HCT116 (cell line): ENCODE results near the gene SFXN5.
A peak's percentile ranks its signal among the peaks of the same experiment; 100 is the strongest.

ENCODE experiments used
- CTCF ChIP-seq, 3 experiments: fragments of 200-600 bp in 1 of 3; sonication (generic) in 1 of 3; IDR thresholded peaks in 2 of 3; conservative IDR thresholded peaks in 1 of 3; 2 replicates each; pipeline ENCODE4 v1.5.1; 2012 to 2017; ENCODE audit warnings: low read depth in 2 of 3, low read length in 2 of 3, antibody characterized with exemption in 1 of 3, borderline replicate concordance in 1 of 3, control low read depth in 1 of 3, mild to moderate bottlenecking in 1 of 3, mixed read lengths in 1 of 3, mixed run types in 1 of 3, moderate library complexity in 1 of 3; ENCODE audit not compliant: insufficient read depth in 1 of 3
- EZH2 ChIP-seq: fragments of 200-600 bp; sonication (generic); IDR thresholded peaks from 2 replicates; pipeline ENCODE4 v1.6.1; 2017; ENCODE audit warnings: antibody characterized with exemption, mixed run types
- JUND ChIP-seq: IDR thresholded peaks from 2 replicates; pipeline ENCODE4 v1.6.1; 2012
- POLR2A ChIP-seq: IDR thresholded peaks from 2 replicates; pipeline ENCODE4 v1.7.0; 2011; ENCODE audit warnings: borderline replicate concordance; ENCODE audit not compliant: insufficient read depth, insufficient read length; ENCODE audit errors: extremely low read depth
- POLR2AphosphoS5 ChIP-seq: IDR thresholded peaks from 2 replicates; pipeline ENCODE4 v1.6.1; 2011; ENCODE audit warnings: mild to moderate bottlenecking, low read depth, low read length, moderate library complexity
- RAD21 ChIP-seq: IDR thresholded peaks from 2 replicates; pipeline ENCODE4 v1.6.1; 2012; ENCODE audit warnings: low read depth, mild to moderate bottlenecking
- ZBTB33 ChIP-seq: IDR thresholded peaks from 2 replicates; pipeline ENCODE4 v1.6.1; 2011; ENCODE audit warnings: mild to moderate bottlenecking, low read length, moderate library complexity; ENCODE audit not compliant: insufficient replicate concordance; ENCODE audit errors: extremely low read depth
- TF ChIP-seq, protein P1 (sequence below): IDR thresholded peaks from 2 replicates; pipeline ENCODE4 v1.6.1; 2012

GRCh38 chr2:73071360-73072128 is at the start of gene SFXN5:
- TF ChIP-seq EZH2 (no peak), CTCF (IDR thresholded peaks at IDR 0.05 in 2 of 3, conservative IDR thresholded peaks at IDR 0.05 in 1 of 3; ENCODE audit: borderline replicate concordance in 1 of 3, insufficient read depth in 1 of 3, low read depth in 2 of 3, low read length in 2 of 3) (0 out of 6 replicates have a peak, but pooled peaks of 1 of the 3 experiments have one; percentile 2), ZBTB33 (peak; percentile 62), JUND (no peak), RAD21 (no peak), POLR2A (peak; percentile 16), POLR2AphosphoS5 (peak; percentile 74)
- TF ChIP-seq, protein P1, sequence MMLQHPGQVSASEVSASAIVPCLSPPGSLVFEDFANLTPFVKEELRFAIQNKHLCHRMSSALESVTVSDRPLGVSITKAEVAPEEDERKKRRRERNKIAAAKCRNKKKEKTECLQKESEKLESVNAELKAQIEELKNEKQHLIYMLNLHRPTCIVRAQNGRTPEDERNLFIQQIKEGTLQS, result no peak
